Panc1 (cell line): ENCODE results near the gene CMTM7. TPM values are rescaled to one million over a fixed set of nuclear protein-coding genes. Genes with fewer than 3 reads are reported as not detected.

Experiments used
- ATAC-seq: fragments of 200-7000 bp; cut with Tn5 transposase; 2 replicates; pipeline ENCODE4 v1.9.1; 2020; ENCODE audit warnings: mild to moderate bottlenecking, moderate library complexity
- BruUV-seq: library from RNA; stranded (reverse); fragments of 400-500 nt; replicated peaks from 2 replicates; lab custom pipeline; 2021; lab: Mats Ljungman, UMichigan
- CTCF ChIA-PET: fragments of 300-600 bp; sonication (Branson Sonifier 250); formaldehyde crosslinking; loops from one replicate; lab custom pipeline; 2022; ENCODE audit warnings: antibody characterized with exemption; lab: Charles Lee
- POLR2A ChIA-PET: fragments of 300-600 bp; sonication (Branson Sonifier 250); formaldehyde crosslinking; loops from one replicate; lab custom pipeline; 2022; ENCODE audit warnings: antibody characterized with exemption; lab: Charles Lee
- DNase-seq: peaks from one replicate; pipeline ENCODE4 v3.0.0-alpha.2; 2010; ENCODE audit warnings: low read depth, low spot score
- H3K27ac ChIP-seq: 2 replicates; pipeline ENCODE4 v1.5.1; 2011; ENCODE audit warnings: mild to moderate bottlenecking, low read length, inconsistent platforms
- H3K27me3 ChIP-seq: fragments of 200-500 bp; sonication (Bioruptor generic); 2 replicates; pipeline ENCODE4 v1.6.0; 2014; ENCODE audit warnings: low read length, inconsistent platforms; ENCODE audit not compliant: control insufficient read depth, insufficient read depth
- H3K36me3 ChIP-seq: fragments of 200-500 bp; sonication (Bioruptor generic); 2 replicates; pipeline ENCODE4 v1.5.1; 2014; ENCODE audit warnings: inconsistent platforms, mild to moderate bottlenecking, low read length, moderate library complexity; ENCODE audit not compliant: control insufficient read depth, insufficient read depth
- H3K4me1 ChIP-seq: 2 replicates; pipeline ENCODE4 v1.5.1; 2011; ENCODE audit warnings: inconsistent platforms, mild to moderate bottlenecking, low read length, moderate library complexity; ENCODE audit not compliant: control insufficient read depth, insufficient read depth
- H3K4me3 ChIP-seq, 2 experiments: 2 replicates each; pipeline ENCODE4 v1.5.1; 2011 to 2012; ENCODE audit warnings: low read depth in 2 of 2, low read length in 2 of 2, mild to moderate bottlenecking in 2 of 2, inconsistent platforms in 1 of 2, moderate library complexity in 1 of 2
- H3K9me3 ChIP-seq: fragments of 200-500 bp; sonication (Bioruptor generic); 2 replicates; pipeline ENCODE4 v1.5.1; 2014; ENCODE audit warnings: low read depth, mild to moderate bottlenecking, inconsistent platforms, low read length, moderate library complexity; ENCODE audit not compliant: control insufficient read depth, insufficient read depth
- POLR2AphosphoS5 ChIP-seq: IDR thresholded peaks from 2 replicates; pipeline ENCODE4 v1.6.1; 2012; ENCODE audit warnings: mild to moderate bottlenecking, low read depth, low read length, moderate library complexity
- SIN3A ChIP-seq: IDR thresholded peaks from 2 replicates; pipeline ENCODE4 v1.6.1; 2012; ENCODE audit warnings: low read depth, mild to moderate bottlenecking, low read length, moderate library complexity, borderline replicate concordance; ENCODE audit not compliant: insufficient read depth
- TCF7L2 ChIP-seq: IDR thresholded peaks from 2 replicates; pipeline ENCODE4 v1.6.1; 2011; ENCODE audit warnings: mild to moderate bottlenecking, low read depth, low read length, inconsistent platforms
- in situ Hi-C: cut with HindIII; loops from 2 replicates; pipeline ENCODE4 v1.10.0; 2016; ENCODE audit warnings: low sequenced_read_pairs, low pct_unique_long_range_greater_than_20kb
- intact Hi-C: fragments of 100-400 bp; cut with micrococcal nuclease; formaldehyde crosslinking; loops from one replicate; pipeline ENCODE4 v1.10.0; 2022; ENCODE audit not compliant: unreplicated experiment
- total RNA-seq: library from RNA; stranded (reverse); gene quantifications from one replicate; pipeline ENCODE4 v1.2.1, GENCODE V29; 2021; ENCODE audit not compliant: unreplicated experiment
- TF ChIP-seq, protein P1 (sequence below): fragments of 450-650 bp; IDR thresholded peaks from 2 replicates; pipeline ENCODE4 v1.5.1; 2017; ENCODE audit warnings: mild to moderate bottlenecking
- TF ChIP-seq, protein P2 (sequence below), 2 experiments: IDR thresholded peaks; 2 replicates each; pipeline ENCODE4 v1.6.1; 2011 to 2012; ENCODE audit warnings: low read depth in 2 of 2, control low read depth in 1 of 2, low read length in 1 of 2, mild to moderate bottlenecking in 1 of 2, moderate library complexity in 1 of 2; ENCODE audit not compliant: insufficient read depth in 1 of 2

Gene CMTM7
- total RNA-seq, 1 experiment from 2014 or later = 43.5 TPM

DNA sequence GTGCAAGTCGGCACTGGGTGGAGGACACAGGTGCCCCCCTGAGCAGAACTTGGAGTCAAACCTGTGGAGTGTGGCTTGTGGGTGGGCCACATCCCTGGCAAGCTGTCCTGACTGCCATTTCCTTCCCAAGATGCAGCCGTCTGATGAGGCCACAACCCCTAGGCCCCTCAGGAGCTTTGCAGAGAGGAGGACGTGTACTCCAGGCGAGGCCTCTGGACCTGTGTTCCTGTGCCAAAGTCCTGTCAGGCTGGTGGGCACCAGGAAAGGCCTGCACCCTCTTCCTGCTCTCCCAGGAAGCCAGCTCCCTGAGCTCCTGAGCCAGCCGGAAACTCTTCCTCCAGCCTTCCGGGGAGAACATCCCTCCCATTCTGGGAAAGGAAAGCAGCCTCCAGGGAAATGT, 62.5 kb downstream of the CMTM7 start:
- CTCF ChIA-PET = no interaction called here

DNA sequence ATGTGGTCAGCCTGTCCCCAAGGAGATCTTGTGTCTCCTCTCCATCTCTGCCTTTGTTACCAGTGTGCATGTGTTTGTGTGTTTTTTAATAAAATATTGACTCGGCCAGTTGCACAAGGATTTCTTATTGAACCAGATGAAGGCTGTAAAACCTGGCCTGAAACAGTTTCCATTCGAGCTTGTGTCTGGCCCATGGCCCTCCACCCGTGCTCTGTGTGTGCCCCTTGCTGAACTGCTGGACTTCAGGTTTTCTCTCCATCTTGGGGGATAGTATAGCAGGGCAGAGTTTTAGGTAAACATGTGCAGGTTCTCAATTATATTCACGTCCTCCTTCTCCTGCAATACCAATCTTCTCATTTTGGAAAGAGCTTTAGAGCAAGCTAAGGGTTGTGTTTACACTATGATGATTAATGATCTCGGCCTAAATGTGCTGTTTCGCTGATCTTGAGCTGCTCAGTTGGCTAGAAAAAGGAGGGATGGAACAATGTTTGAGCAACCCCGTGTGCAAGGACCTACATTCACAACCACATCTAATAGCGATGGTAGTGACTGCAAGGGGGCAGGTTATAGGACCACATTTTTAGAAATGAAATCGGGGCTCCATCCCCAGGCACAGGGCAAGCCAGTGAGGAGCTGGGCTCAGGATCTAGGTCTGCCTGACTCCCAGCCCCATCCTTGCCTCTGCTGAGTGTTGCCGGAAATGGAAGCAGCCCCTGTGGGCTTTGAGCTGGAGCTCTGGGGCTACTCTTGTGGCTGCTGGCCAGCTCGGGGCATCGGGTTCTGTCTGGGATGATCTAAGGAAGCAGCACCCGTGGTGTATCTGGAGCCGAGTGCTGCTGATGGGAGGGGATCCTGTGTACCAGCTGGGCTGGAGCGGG, 63.3 kb downstream of the CMTM7 start:
- ChIA-PET CTCF (no interaction called here), POLR2A (no interaction called here)
- no peak overlapping the region for H3K4me3 ChIP-seq
- ATAC-seq (no peak), DNase-seq (no peak)
- no TSS peak for BruUV-seq
- intact Hi-C loops = no loop called here
- no peaks in the 10 kb centered on the region; the same call in 1 of the 2 replicates for H3K36me3 ChIP-seq
- no peaks in the 10 kb centered on the region for H3K9me3 ChIP-seq
- in situ Hi-C loops = no loop called here
- H3K4me1 ChIP-seq = 0 out of 2 replicates have a peak, but pooled peaks cover 1% of the 10 kb centered on the region
- no peak overlapping the region for H3K27ac ChIP-seq
- H3K27me3 ChIP-seq = no peaks in the 10 kb centered on the region
- TF ChIP-seq POLR2AphosphoS5 (no peak), SIN3A (no peak), TCF7L2 (no peak)
- TF ChIP-seq, protein P1, sequence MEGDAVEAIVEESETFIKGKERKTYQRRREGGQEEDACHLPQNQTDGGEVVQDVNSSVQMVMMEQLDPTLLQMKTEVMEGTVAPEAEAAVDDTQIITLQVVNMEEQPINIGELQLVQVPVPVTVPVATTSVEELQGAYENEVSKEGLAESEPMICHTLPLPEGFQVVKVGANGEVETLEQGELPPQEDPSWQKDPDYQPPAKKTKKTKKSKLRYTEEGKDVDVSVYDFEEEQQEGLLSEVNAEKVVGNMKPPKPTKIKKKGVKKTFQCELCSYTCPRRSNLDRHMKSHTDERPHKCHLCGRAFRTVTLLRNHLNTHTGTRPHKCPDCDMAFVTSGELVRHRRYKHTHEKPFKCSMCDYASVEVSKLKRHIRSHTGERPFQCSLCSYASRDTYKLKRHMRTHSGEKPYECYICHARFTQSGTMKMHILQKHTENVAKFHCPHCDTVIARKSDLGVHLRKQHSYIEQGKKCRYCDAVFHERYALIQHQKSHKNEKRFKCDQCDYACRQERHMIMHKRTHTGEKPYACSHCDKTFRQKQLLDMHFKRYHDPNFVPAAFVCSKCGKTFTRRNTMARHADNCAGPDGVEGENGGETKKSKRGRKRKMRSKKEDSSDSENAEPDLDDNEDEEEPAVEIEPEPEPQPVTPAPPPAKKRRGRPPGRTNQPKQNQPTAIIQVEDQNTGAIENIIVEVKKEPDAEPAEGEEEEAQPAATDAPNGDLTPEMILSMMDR = no peak
- TF ChIP-seq, protein P2, sequence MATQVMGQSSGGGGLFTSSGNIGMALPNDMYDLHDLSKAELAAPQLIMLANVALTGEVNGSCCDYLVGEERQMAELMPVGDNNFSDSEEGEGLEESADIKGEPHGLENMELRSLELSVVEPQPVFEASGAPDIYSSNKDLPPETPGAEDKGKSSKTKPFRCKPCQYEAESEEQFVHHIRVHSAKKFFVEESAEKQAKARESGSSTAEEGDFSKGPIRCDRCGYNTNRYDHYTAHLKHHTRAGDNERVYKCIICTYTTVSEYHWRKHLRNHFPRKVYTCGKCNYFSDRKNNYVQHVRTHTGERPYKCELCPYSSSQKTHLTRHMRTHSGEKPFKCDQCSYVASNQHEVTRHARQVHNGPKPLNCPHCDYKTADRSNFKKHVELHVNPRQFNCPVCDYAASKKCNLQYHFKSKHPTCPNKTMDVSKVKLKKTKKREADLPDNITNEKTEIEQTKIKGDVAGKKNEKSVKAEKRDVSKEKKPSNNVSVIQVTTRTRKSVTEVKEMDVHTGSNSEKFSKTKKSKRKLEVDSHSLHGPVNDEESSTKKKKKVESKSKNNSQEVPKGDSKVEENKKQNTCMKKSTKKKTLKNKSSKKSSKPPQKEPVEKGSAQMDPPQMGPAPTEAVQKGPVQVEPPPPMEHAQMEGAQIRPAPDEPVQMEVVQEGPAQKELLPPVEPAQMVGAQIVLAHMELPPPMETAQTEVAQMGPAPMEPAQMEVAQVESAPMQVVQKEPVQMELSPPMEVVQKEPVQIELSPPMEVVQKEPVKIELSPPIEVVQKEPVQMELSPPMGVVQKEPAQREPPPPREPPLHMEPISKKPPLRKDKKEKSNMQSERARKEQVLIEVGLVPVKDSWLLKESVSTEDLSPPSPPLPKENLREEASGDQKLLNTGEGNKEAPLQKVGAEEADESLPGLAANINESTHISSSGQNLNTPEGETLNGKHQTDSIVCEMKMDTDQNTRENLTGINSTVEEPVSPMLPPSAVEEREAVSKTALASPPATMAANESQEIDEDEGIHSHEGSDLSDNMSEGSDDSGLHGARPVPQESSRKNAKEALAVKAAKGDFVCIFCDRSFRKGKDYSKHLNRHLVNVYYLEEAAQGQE (IDR thresholded peaks at IDR 0.05; ENCODE audit: insufficient read depth in 1 of 2, low read depth in 2 of 2, low read length in 1 of 2) = no peak

More for the DNA sequence above, 62.5 kb downstream of the CMTM7 start:
- Histone ChIP-seq H3K27ac (no peak overlapping the region), H3K4me3 (no peak overlapping the region), H3K27me3 (no peaks in the 10 kb centered on the region), H3K9me3 (no peaks in the 10 kb centered on the region), H3K4me1 (no peaks in the 10 kb centered on the region), H3K36me3 (peaks cover 2% of the 10 kb centered on the region; the same call in 1 of the 2 replicates)
- TF ChIP-seq TCF7L2 (no peak), SIN3A (no peak), POLR2AphosphoS5 (no peak)
- TF ChIP-seq, protein P2 (IDR thresholded peaks at IDR 0.05; ENCODE audit: insufficient read depth in 1 of 2, low read depth in 2 of 2, low read length in 1 of 2) = no peak
- TF ChIP-seq, protein P1 = no peak
- POLR2A ChIA-PET = no interaction called here
- ATAC-seq (no peak), DNase-seq (no peak)
- intact Hi-C loops = no loop called here
- in situ Hi-C loops = no loop called here
- no TSS peak for BruUV-seq
